ENCODE results near the gene TSEN54. TPM values are rescaled to one million over a fixed set of nuclear protein-coding genes. Genes with fewer than 3 reads are reported as not detected.

Gene TSEN54
- polyA plus RNA-seq, 1 donor: 65.3 TPM

- no CpG with 5 or more reads among the region's 13 CpGs for WGBS (ENCODE audit: insufficient coverage, low lambda C conversion rate)
- Histone ChIP-seq H3K27me3 (ENCODE audit: control insufficient read depth, insufficient read depth, low read length) (no peaks in the 10 kb centered on the region), H3K36me3 (ENCODE audit: control insufficient read depth, insufficient read depth, low read length) (peaks cover 30% of the 10 kb centered on the region), H3K4me3 (ENCODE audit: low read length) (no peak overlapping the region), H3K4me1 (ENCODE audit: control insufficient read depth, insufficient read depth, low read length) (peaks cover 89% of the 10 kb centered on the region), H3K27ac (ENCODE audit: low read length) (no peak overlapping the region), H3K9me3 (ENCODE audit: control insufficient read depth, low read depth, low read length) (no peaks in the 10 kb centered on the region)
- DNase-seq: no peak
Measured at GRCh38 chr17:75546181-75546580, 29.9 kb downstream of the TSEN54 start.

- H3K27me3 ChIP-seq (ENCODE audit: control insufficient read depth, insufficient read depth, low read length): no peaks in the 10 kb centered on the region
- peaks cover 34% of the 10 kb centered on the region for H3K36me3 ChIP-seq (ENCODE audit: control insufficient read depth, insufficient read depth, low read length)
- H3K9me3 ChIP-seq (ENCODE audit: control insufficient read depth, low read depth, low read length): no peaks in the 10 kb centered on the region
- peaks cover 86% of the 10 kb centered on the region for H3K4me1 ChIP-seq (ENCODE audit: control insufficient read depth, insufficient read depth, low read length)
- WGBS (ENCODE audit: insufficient coverage, low lambda C conversion rate): no CpG with 5 or more reads among the region's 9 CpGs
- no peak for DNase-seq
- no peak overlapping the region for H3K27ac ChIP-seq (ENCODE audit: low read length)
- no peak overlapping the region for H3K4me3 ChIP-seq (ENCODE audit: low read length)
Measured at GRCh38 chr17:75547091-75547490, 30.8 kb downstream of the TSEN54 start.

- H3K27me3 ChIP-seq (ENCODE audit: control insufficient read depth, insufficient read depth, low read length): no peaks in the 10 kb centered on the region
- H3K36me3 ChIP-seq (ENCODE audit: control insufficient read depth, insufficient read depth, low read length): peaks cover 40% of the 10 kb centered on the region
- peaks cover 86% of the 10 kb centered on the region for H3K4me1 ChIP-seq (ENCODE audit: control insufficient read depth, insufficient read depth, low read length)
- H3K27ac ChIP-seq (ENCODE audit: low read length): peak overlapping the region; percentile 100
- no peaks in the 10 kb centered on the region for H3K9me3 ChIP-seq (ENCODE audit: control insufficient read depth, low read depth, low read length)
- H3K4me3 ChIP-seq (ENCODE audit: low read length): no peak overlapping the region
- no peak for DNase-seq
- no CpG with 5 or more reads among the region's 5 CpGs for WGBS (ENCODE audit: insufficient coverage, low lambda C conversion rate)
Measured at GRCh38 chr17:75548813-75549212, 32.5 kb downstream of the TSEN54 start.

- Histone ChIP-seq H3K27ac (ENCODE audit: low read length) (peak overlapping the region; percentile 100), H3K27me3 (ENCODE audit: control insufficient read depth, insufficient read depth, low read length) (no peaks in the 10 kb centered on the region), H3K4me1 (ENCODE audit: control insufficient read depth, insufficient read depth, low read length) (peaks cover 80% of the 10 kb centered on the region), H3K9me3 (ENCODE audit: control insufficient read depth, low read depth, low read length) (no peaks in the 10 kb centered on the region), H3K36me3 (ENCODE audit: control insufficient read depth, insufficient read depth, low read length) (peaks cover 38% of the 10 kb centered on the region), H3K4me3 (ENCODE audit: low read length) (peak overlapping the region; percentile 21)
- DNase-seq: peak; percentile 96 to 99
- WGBS (ENCODE audit: insufficient coverage, low lambda C conversion rate): no CpG with 5 or more reads among the region's 22 CpGs
Measured at GRCh38 chr17:75549246-75550138, 33.2 kb downstream of the TSEN54 start.

- WGBS (ENCODE audit: insufficient coverage, low lambda C conversion rate): no CpG with 5 or more reads among the region's 4 CpGs
- Histone ChIP-seq H3K4me1 (ENCODE audit: control insufficient read depth, insufficient read depth, low read length) (peaks cover 74% of the 10 kb centered on the region), H3K36me3 (ENCODE audit: control insufficient read depth, insufficient read depth, low read length) (peaks cover 34% of the 10 kb centered on the region)
Measured at GRCh38 chr17:75550139-75550465, 33.8 kb downstream of the TSEN54 start.

GRCh38 chr17:75551266-75551665 lies 34.9 kb downstream of the TSEN54 start:
- Histone ChIP-seq H3K4me1 (ENCODE audit: control insufficient read depth, insufficient read depth, low read length) (peaks cover 77% of the 10 kb centered on the region), H3K9me3 (ENCODE audit: control insufficient read depth, low read depth, low read length) (no peaks in the 10 kb centered on the region), H3K36me3 (ENCODE audit: control insufficient read depth, insufficient read depth, low read length) (peaks cover 32% of the 10 kb centered on the region), H3K4me3 (ENCODE audit: low read length) (no peak overlapping the region), H3K27ac (ENCODE audit: low read length) (peak overlapping the region; percentile 100), H3K27me3 (ENCODE audit: control insufficient read depth, insufficient read depth, low read length) (no peaks in the 10 kb centered on the region)
- WGBS (ENCODE audit: insufficient coverage, low lambda C conversion rate): no CpG with 5 or more reads among the region's 7 CpGs
- DNase-seq: no peak

More at GRCh38 chr17:75550139-75550465, 33.8 kb downstream of the TSEN54 start:
- Histone ChIP-seq H3K9me3 (ENCODE audit: control insufficient read depth, low read depth, low read length) (no peaks in the 10 kb centered on the region), H3K4me3 (ENCODE audit: low read length) (no peak overlapping the region), H3K27ac (ENCODE audit: low read length) (peak overlapping the region; percentile 100), H3K27me3 (ENCODE audit: control insufficient read depth, insufficient read depth, low read length) (no peaks in the 10 kb centered on the region)
- DNase-seq: no peak

GRCh38 chr17:75552425-75553294 lies 36.3 kb downstream of the TSEN54 start:
- H3K4me3 ChIP-seq (ENCODE audit: low read length): no peak overlapping the region
- 97% methylated on average over 4 of the region's 14 CpGs for WGBS (ENCODE audit: insufficient coverage, low lambda C conversion rate)
- H3K9me3 ChIP-seq (ENCODE audit: control insufficient read depth, low read depth, low read length): no peaks in the 10 kb centered on the region
- H3K27ac ChIP-seq (ENCODE audit: low read length): peak overlapping the region; percentile 34
- peaks cover 24% of the 10 kb centered on the region for H3K36me3 ChIP-seq (ENCODE audit: control insufficient read depth, insufficient read depth, low read length)
- peaks cover 84% of the 10 kb centered on the region for H3K4me1 ChIP-seq (ENCODE audit: control insufficient read depth, insufficient read depth, low read length)
- no peaks in the 10 kb centered on the region for H3K27me3 ChIP-seq (ENCODE audit: control insufficient read depth, insufficient read depth, low read length)
- peak in 1 of 2 donors; percentile 62 for DNase-seq

GRCh38 chr17:75553295-75554110 lies 37.2 kb downstream of the TSEN54 start:
- peaks cover 30% of the 10 kb centered on the region for H3K36me3 ChIP-seq (ENCODE audit: control insufficient read depth, insufficient read depth, low read length)
- no peak overlapping the region for H3K4me3 ChIP-seq (ENCODE audit: low read length)
- DNase-seq: no peak
- H3K9me3 ChIP-seq (ENCODE audit: control insufficient read depth, low read depth, low read length): no peaks in the 10 kb centered on the region
- H3K27ac ChIP-seq (ENCODE audit: low read length): peak overlapping the region; percentile 34
- H3K4me1 ChIP-seq (ENCODE audit: control insufficient read depth, insufficient read depth, low read length): peaks cover 85% of the 10 kb centered on the region
- no peaks in the 10 kb centered on the region for H3K27me3 ChIP-seq (ENCODE audit: control insufficient read depth, insufficient read depth, low read length)
- WGBS (ENCODE audit: insufficient coverage, low lambda C conversion rate): no CpG with 5 or more reads among the region's 8 CpGs

GRCh38 chr17:75555679-75556153 lies 39.4 kb downstream of the TSEN54 start:
- DNase-seq: peak in 1 of 2 donors; percentile 47
- H3K27me3 ChIP-seq (ENCODE audit: control insufficient read depth, insufficient read depth, low read length): no peaks in the 10 kb centered on the region
- H3K36me3 ChIP-seq (ENCODE audit: control insufficient read depth, insufficient read depth, low read length): peaks cover 47% of the 10 kb centered on the region
- peak overlapping the region; percentile 86 for H3K27ac ChIP-seq (ENCODE audit: low read length)
- no peak overlapping the region for H3K4me3 ChIP-seq (ENCODE audit: low read length)
- peaks cover 64% of the 10 kb centered on the region for H3K4me1 ChIP-seq (ENCODE audit: control insufficient read depth, insufficient read depth, low read length)
- WGBS (ENCODE audit: insufficient coverage, low lambda C conversion rate): no CpG with 5 or more reads among the region's 21 CpGs
- no peaks in the 10 kb centered on the region for H3K9me3 ChIP-seq (ENCODE audit: control insufficient read depth, low read depth, low read length)

All from large intestine (tissue), 3 donors.